ENCODE results near the gene TMEM222. TPM values are rescaled to one million over a fixed set of nuclear protein-coding genes. Genes with fewer than 3 reads are reported as not detected.

TMEM222 gene
- total RNA-seq, 1 experiment from 2014 or later: 55.5 TPM

DNA sequence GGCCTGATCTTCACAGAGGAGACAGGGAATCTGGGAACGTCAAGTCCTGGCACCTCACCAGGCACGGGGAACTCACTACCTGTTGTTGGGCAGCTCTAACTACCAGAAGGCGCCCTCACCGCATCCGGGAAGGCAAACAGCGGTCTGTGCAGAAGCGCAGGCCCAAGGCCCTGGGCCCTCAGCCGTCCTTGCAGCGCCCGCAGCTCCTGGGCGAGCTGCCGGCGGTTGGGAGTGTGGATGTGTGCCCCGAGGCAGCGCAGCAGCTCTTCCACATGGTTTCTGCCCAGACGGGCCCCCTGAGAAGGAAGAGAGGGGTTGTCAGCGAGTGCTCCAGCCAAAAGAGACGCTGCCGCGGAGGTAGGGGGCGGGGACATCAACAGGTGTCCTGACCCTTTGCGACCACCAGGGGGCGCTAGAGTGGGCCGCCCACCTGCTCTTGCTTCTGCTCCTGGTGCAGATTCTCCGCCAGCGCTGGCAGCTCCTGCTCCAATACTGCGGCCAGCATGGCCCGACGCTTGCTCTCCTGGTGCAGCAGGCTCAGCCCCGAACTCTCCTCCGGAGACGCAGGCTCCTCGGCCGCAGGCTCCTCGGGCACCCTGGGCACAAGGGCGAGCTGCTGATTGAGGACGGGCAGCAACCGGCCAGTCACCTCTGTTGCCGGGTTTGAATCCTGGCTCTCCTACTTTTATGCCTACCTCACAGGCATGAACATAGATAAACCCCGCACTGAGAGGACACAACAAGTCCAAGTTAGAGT is 35.5 kb downstream of the TMEM222 start:
- Histone ChIP-seq H3K4me1 (ENCODE audit: insufficient read depth, low read length, poor library complexity, severe bottlenecking) (no peaks in the 10 kb centered on the region), H3K4me3 (ENCODE audit: low read depth, low read length, poor library complexity, severe bottlenecking) (no peak overlapping the region), H3K27ac (ENCODE audit: low read depth, low read length, poor library complexity, severe bottlenecking) (peak overlapping the region; percentile 19), H3K9me3 (ENCODE audit: low read depth, low read length, poor library complexity, severe bottlenecking) (no peaks in the 10 kb centered on the region), H3K36me3 (ENCODE audit: insufficient read depth, low read length, poor library complexity, severe bottlenecking) (no peaks in the 10 kb centered on the region), H3K27me3 (replicated peaks; ENCODE audit: insufficient read depth, low read depth, low read length, poor library complexity) (no peaks in the 10 kb centered on the region)
- no TSS peak for BruUV-seq (replicated peaks)
- TF ChIP-seq, protein P1, sequence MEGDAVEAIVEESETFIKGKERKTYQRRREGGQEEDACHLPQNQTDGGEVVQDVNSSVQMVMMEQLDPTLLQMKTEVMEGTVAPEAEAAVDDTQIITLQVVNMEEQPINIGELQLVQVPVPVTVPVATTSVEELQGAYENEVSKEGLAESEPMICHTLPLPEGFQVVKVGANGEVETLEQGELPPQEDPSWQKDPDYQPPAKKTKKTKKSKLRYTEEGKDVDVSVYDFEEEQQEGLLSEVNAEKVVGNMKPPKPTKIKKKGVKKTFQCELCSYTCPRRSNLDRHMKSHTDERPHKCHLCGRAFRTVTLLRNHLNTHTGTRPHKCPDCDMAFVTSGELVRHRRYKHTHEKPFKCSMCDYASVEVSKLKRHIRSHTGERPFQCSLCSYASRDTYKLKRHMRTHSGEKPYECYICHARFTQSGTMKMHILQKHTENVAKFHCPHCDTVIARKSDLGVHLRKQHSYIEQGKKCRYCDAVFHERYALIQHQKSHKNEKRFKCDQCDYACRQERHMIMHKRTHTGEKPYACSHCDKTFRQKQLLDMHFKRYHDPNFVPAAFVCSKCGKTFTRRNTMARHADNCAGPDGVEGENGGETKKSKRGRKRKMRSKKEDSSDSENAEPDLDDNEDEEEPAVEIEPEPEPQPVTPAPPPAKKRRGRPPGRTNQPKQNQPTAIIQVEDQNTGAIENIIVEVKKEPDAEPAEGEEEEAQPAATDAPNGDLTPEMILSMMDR (conservative IDR thresholded peaks at IDR 0.05; ENCODE audit: low read depth, low read length): peak; percentile 96
- no peak for TF ChIP-seq EZH2 (IDR thresholded peaks at IDR 0.05; ENCODE audit: borderline replicate concordance, low read depth, low read length, poor library complexity, severe bottlenecking)
- POLR2A ChIA-PET (ENCODE audit: low non-redundant PET): no interaction called here
- intact Hi-C loops (cut with micrococcal nuclease; ENCODE audit: unreplicated experiment): loop anchor here (1.0 kb wide), 1 partner anchor 249 kb away; no protein-coding TSS in a partner anchor
- CTCF ChIA-PET: interaction anchor here (0.5 to 1.4 kb wide), 5 partner anchors 8 to 486 kb away, joined by 3 to 9 read pairs (median 4); partner anchors contain the start of gene MAP3K6
- peak; percentile 73 for DNase-seq (ENCODE audit: low spot score)

DNA sequence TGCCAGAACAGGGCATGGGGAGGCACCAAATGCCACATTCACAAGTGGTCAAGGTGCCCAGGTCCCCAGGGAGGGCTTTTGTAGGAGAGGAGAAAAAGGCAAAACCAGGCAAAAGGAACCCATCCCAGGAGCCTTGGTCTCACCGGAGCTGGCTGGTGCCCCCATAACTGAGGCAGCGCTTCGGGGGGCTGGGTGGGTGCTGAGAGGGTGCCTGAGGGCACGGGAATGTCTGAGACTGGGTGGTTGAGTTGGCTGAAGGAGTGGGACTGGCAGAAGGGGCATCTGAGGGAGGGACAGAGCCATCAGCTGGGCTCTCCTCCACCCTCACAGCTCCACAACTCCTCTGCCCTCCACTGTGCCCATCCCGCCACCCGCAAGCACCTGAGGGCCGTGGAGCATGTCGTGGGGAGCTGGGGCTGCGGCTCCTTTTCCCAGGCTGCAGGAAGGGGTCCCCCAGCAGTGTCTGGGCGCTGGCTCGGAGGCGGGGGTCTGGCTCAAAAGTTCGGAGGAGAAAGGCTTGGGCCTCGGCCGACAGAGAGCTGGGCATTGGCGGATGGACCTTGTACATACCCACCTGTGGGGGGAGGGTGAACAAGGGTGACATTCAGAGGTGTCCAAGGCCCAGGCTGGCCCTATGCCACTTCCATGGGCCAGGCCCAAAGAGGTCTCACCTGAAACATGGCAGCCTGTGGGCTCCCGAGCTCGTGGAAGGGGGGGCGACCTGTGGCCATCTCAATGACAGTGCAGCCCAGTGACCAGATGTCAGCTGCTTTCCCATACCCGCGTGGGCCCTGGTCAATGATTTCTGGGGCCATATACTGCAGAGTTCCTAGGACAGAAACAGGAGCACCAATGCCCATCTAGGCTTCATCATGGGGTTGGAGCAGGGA is 36.3 kb downstream of the TMEM222 start:
- TF ChIP-seq, protein P1 (conservative IDR thresholded peaks at IDR 0.05; ENCODE audit: low read depth, low read length): no peak
- no peak for TF ChIP-seq EZH2 (IDR thresholded peaks at IDR 0.05; ENCODE audit: borderline replicate concordance, low read depth, low read length, poor library complexity, severe bottlenecking)
- H3K27me3 ChIP-seq (replicated peaks; ENCODE audit: insufficient read depth, low read depth, low read length, poor library complexity): no peaks in the 10 kb centered on the region
- H3K27ac ChIP-seq (ENCODE audit: low read depth, low read length, poor library complexity, severe bottlenecking): no peak overlapping the region
- H3K36me3 ChIP-seq (ENCODE audit: insufficient read depth, low read length, poor library complexity, severe bottlenecking): no peaks in the 10 kb centered on the region
- BruUV-seq (replicated peaks): no TSS peak
- ChIA-PET CTCF (interaction anchor here (0.5 to 0.6 kb wide), 3 partner anchors 8 to 485 kb away, joined by 3 to 9 read pairs (median 5); partner anchors contain the start of gene MAP3K6), POLR2A (ENCODE audit: low non-redundant PET) (no interaction called here)
- DNase-seq (ENCODE audit: low spot score): no peak
- no peak overlapping the region for H3K4me3 ChIP-seq (ENCODE audit: low read depth, low read length, poor library complexity, severe bottlenecking)
- no peaks in the 10 kb centered on the region for H3K4me1 ChIP-seq (ENCODE audit: insufficient read depth, low read length, poor library complexity, severe bottlenecking)
- no peaks in the 10 kb centered on the region for H3K9me3 ChIP-seq (ENCODE audit: low read depth, low read length, poor library complexity, severe bottlenecking)
- intact Hi-C loops (cut with micrococcal nuclease; ENCODE audit: unreplicated experiment): no loop called here

DNA sequence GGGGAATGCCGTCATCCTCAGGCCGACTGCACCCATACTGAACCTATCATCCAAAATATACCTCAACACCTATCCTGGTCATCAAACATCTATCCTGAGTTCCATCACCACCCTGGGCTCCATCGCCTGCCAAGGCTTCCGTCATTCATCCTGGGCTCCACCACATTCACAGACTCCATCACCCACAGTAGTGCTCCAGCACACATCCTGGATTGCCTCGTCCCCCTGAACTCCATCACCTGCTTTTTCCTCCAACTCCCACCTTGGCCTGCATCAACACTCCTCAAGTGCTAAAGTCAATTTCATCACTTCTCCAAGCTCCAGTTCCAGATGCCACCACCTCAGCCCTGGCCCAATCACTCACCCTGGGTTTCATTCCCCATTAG is 37.0 kb downstream of the TMEM222 start:
- POLR2A ChIA-PET (ENCODE audit: low non-redundant PET): no interaction called here

More for the DNA sequence above, 37.0 kb downstream of the TMEM222 start:
- H3K27ac ChIP-seq (ENCODE audit: low read depth, low read length, poor library complexity, severe bottlenecking): no peak overlapping the region
- no TSS peak for BruUV-seq (replicated peaks)
- no peaks in the 10 kb centered on the region for H3K27me3 ChIP-seq (replicated peaks; ENCODE audit: insufficient read depth, low read depth, low read length, poor library complexity)
- CTCF ChIA-PET: no interaction called here
- intact Hi-C loops (cut with micrococcal nuclease; ENCODE audit: unreplicated experiment): no loop called here
- H3K4me1 ChIP-seq (ENCODE audit: insufficient read depth, low read length, poor library complexity, severe bottlenecking): no peaks in the 10 kb centered on the region
- H3K36me3 ChIP-seq (ENCODE audit: insufficient read depth, low read length, poor library complexity, severe bottlenecking): no peaks in the 10 kb centered on the region
- no peak for TF ChIP-seq EZH2 (IDR thresholded peaks at IDR 0.05; ENCODE audit: borderline replicate concordance, low read depth, low read length, poor library complexity, severe bottlenecking)
- TF ChIP-seq, protein P1 (conservative IDR thresholded peaks at IDR 0.05; ENCODE audit: low read depth, low read length): no peak
- no peak for DNase-seq (ENCODE audit: low spot score)
- no peak overlapping the region for H3K4me3 ChIP-seq (ENCODE audit: low read depth, low read length, poor library complexity, severe bottlenecking)
- no peaks in the 10 kb centered on the region for H3K9me3 ChIP-seq (ENCODE audit: low read depth, low read length, poor library complexity, severe bottlenecking)

All from A673 (cell line).